Activated CD8-positive, alpha-beta T cell treated with anti-CD3 and anti-CD28 coated beads, Interleukin-2, amount 10 ng/mL, durations not matched to agents 7 days and 5 days (primary cell): ENCODE measurements around the gene TRAFD1. TPM values are rescaled to one million over a fixed set of nuclear protein-coding genes. Genes with fewer than 3 reads are reported as not detected.

Experiments used
- ATAC-seq: fragments of 150-1000 bp; cut with Tn5 transposase; one replicate; pipeline ENCODE4 v1.10.0; 2021; ENCODE audit warnings: moderate library complexity
- CTCF ChIA-PET: fragments of 350-600 bp; sonication (Branson Sonifier 250); formaldehyde crosslinking; loops from one replicate; lab custom pipeline; 2021; ENCODE audit warnings: antibody characterized with exemption; lab: Charles Lee
- POLR2A ChIA-PET: fragments of 350-600 bp; sonication (Branson Sonifier 250); formaldehyde crosslinking; loops from one replicate; lab custom pipeline; 2021; ENCODE audit warnings: antibody characterized with exemption; lab: Charles Lee
- DNase-seq: peaks from one replicate; pipeline ENCODE4 v3.0.0-alpha.2; 2020
- H3K27ac Mint-ChIP-seq: one replicate; pipeline ENCODE4 v1.8.0; 2021; ENCODE audit warnings: mild to moderate bottlenecking, mixed read lengths
- H3K27me3 Mint-ChIP-seq: one replicate; pipeline ENCODE4 v1.8.0; 2021; ENCODE audit warnings: low read depth, mixed read lengths
- H3K36me3 Mint-ChIP-seq: one replicate; pipeline ENCODE4 v1.8.0; 2021; ENCODE audit warnings: low read depth, mixed read lengths
- H3K4me1 Mint-ChIP-seq: one replicate; pipeline ENCODE4 v1.8.0; 2021; ENCODE audit warnings: low read depth, mixed read lengths
- H3K4me3 Mint-ChIP-seq: one replicate; pipeline ENCODE4 v1.8.0; 2021; ENCODE audit warnings: mild to moderate bottlenecking, mixed read lengths
- H3K9me3 Mint-ChIP-seq: one replicate; pipeline ENCODE4 v1.8.0; 2022; ENCODE audit warnings: mixed read lengths; ENCODE audit not compliant: insufficient read depth
- total RNA-seq, 2 experiments: library from RNA; stranded (reverse); gene quantifications; one replicate each; pipeline ENCODE4 v1.2.3, GENCODE V29; 2021

Gene TRAFD1
- total RNA-seq, 2 experiments from 2014 or later: 54.6 to 55.9 TPM

GRCh38 chr12:112160611-112161010 is 35.3 kb downstream of the TRAFD1 start:
- CTCF ChIA-PET: no interaction called here
- peaks cover 6% of the 10 kb centered on the region for H3K9me3 Mint-ChIP-seq
- peak overlapping the region; percentile 34 for H3K27ac Mint-ChIP-seq
- H3K36me3 Mint-ChIP-seq: peaks cover 56% of the 10 kb centered on the region
- POLR2A ChIA-PET: no interaction called here
- H3K27me3 Mint-ChIP-seq: no peaks in the 10 kb centered on the region
- ATAC-seq (no peak), DNase-seq (no peak)
- no peak overlapping the region for H3K4me3 Mint-ChIP-seq
- H3K4me1 Mint-ChIP-seq: peaks cover 27% of the 10 kb centered on the region

GRCh38 chr12:112161711-112162110 is 36.4 kb downstream of the TRAFD1 start:
- Mint-ChIP-seq H3K4me1 (peaks cover 27% of the 10 kb centered on the region), H3K27me3 (no peaks in the 10 kb centered on the region), H3K9me3 (peaks cover 6% of the 10 kb centered on the region), H3K27ac (peak overlapping the region; percentile 16), H3K36me3 (peaks cover 45% of the 10 kb centered on the region), H3K4me3 (no peak overlapping the region)
- ChIA-PET POLR2A (interaction anchor here (1.1 kb wide), 1 partner anchor 57 kb away, joined by 4 read pairs; no protein-coding TSS in a partner anchor), CTCF (no interaction called here)
- DNase-seq (no peak), ATAC-seq (no peak)

- ChIA-PET POLR2A (interaction anchor here (1.1 kb wide), 1 partner anchor 57 kb away, joined by 4 read pairs; no protein-coding TSS in a partner anchor), CTCF (no interaction called here)
- H3K4me1 Mint-ChIP-seq: peaks cover 24% of the 10 kb centered on the region
These were observed 37.0 kb downstream of the TRAFD1 start for GRCh38 chr12:112162241-112162790.

GRCh38 chr12:112163056-112163455 is 37.7 kb downstream of the TRAFD1 start:
- ChIA-PET CTCF (no interaction called here), POLR2A (interaction anchor here (0.8 kb wide), 1 partner anchor 38 kb away, joined by 3 read pairs; the partner anchor contains the start of gene TRAFD1)
- no peaks in the 10 kb centered on the region for H3K27me3 Mint-ChIP-seq
- no peak for ATAC-seq
- peak overlapping the region; percentile 61 for H3K27ac Mint-ChIP-seq
- DNase-seq: no peak
- peaks cover 17% of the 10 kb centered on the region for H3K4me1 Mint-ChIP-seq
- no peak overlapping the region for H3K4me3 Mint-ChIP-seq
- H3K9me3 Mint-ChIP-seq: no peaks in the 10 kb centered on the region
- peaks cover 31% of the 10 kb centered on the region for H3K36me3 Mint-ChIP-seq

More at GRCh38 chr12:112162241-112162790, 37.0 kb downstream of the TRAFD1 start:
- Mint-ChIP-seq H3K36me3 (peaks cover 39% of the 10 kb centered on the region), H3K9me3 (peaks cover 6% of the 10 kb centered on the region), H3K27me3 (no peaks in the 10 kb centered on the region), H3K27ac (no peak overlapping the region), H3K4me3 (no peak overlapping the region)
- DNase-seq (no peak), ATAC-seq (no peak)

GRCh38 chr12:112163471-112163991 is 38.2 kb downstream of the TRAFD1 start:
- POLR2A ChIA-PET: interaction anchor here (0.8 kb wide), 2 partner anchors 9 to 38 kb away, joined by 3 read pairs; partner anchors contain the start of gene TRAFD1
- Mint-ChIP-seq H3K27me3 (no peaks in the 10 kb centered on the region), H3K27ac (no peak overlapping the region), H3K4me3 (no peak overlapping the region), H3K9me3 (no peaks in the 10 kb centered on the region), H3K36me3 (peaks cover 27% of the 10 kb centered on the region), H3K4me1 (peaks cover 12% of the 10 kb centered on the region)
- no peak for ATAC-seq
- DNase-seq: no peak
- CTCF ChIA-PET: no interaction called here

- POLR2A ChIA-PET: interaction anchor here (0.8 kb wide), 1 partner anchor 9 kb away, joined by 3 read pairs; no protein-coding TSS in a partner anchor
- Mint-ChIP-seq H3K27ac (no peak overlapping the region), H3K4me3 (no peak overlapping the region), H3K4me1 (peaks cover 6% of the 10 kb centered on the region), H3K27me3 (no peaks in the 10 kb centered on the region), H3K36me3 (peaks cover 21% of the 10 kb centered on the region), H3K9me3 (no peaks in the 10 kb centered on the region)
- CTCF ChIA-PET: no interaction called here
- DNase-seq (no peak), ATAC-seq (no peak)
These were observed 38.8 kb downstream of the TRAFD1 start for GRCh38 chr12:112164011-112164660.

GRCh38 chr12:112165624-112166023 is 40.3 kb downstream of the TRAFD1 start:
- no peaks in the 10 kb centered on the region for H3K9me3 Mint-ChIP-seq
- DNase-seq (no peak), ATAC-seq (no peak)
- no peaks in the 10 kb centered on the region for H3K27me3 Mint-ChIP-seq
- H3K27ac Mint-ChIP-seq: no peak overlapping the region
- CTCF ChIA-PET: no interaction called here
- no peak overlapping the region for H3K4me3 Mint-ChIP-seq
- POLR2A ChIA-PET: no interaction called here
- peaks cover 6% of the 10 kb centered on the region for H3K4me1 Mint-ChIP-seq
- H3K36me3 Mint-ChIP-seq: peaks cover 8% of the 10 kb centered on the region

GRCh38 chr12:112166051-112167015 is 41.0 kb downstream of the TRAFD1 start:
- POLR2A ChIA-PET: interaction anchor here (1.2 kb wide), 1 partner anchor 35 kb away, joined by 3 read pairs; no protein-coding TSS in a partner anchor
- Mint-ChIP-seq H3K9me3 (no peaks in the 10 kb centered on the region), H3K27ac (peak overlapping the region; percentile 20), H3K36me3 (peaks cover 3% of the 10 kb centered on the region), H3K27me3 (no peaks in the 10 kb centered on the region), H3K4me1 (peaks cover 6% of the 10 kb centered on the region), H3K4me3 (no peak overlapping the region)
- CTCF ChIA-PET: no interaction called here
- DNase-seq (no peak), ATAC-seq (no peak)

- DNase-seq (no peak), ATAC-seq (no peak)
- H3K4me1 Mint-ChIP-seq: peaks cover 6% of the 10 kb centered on the region
- peaks cover under 1% of the 10 kb centered on the region for H3K36me3 Mint-ChIP-seq
- H3K27me3 Mint-ChIP-seq: no peaks in the 10 kb centered on the region
- H3K4me3 Mint-ChIP-seq: no peak overlapping the region
- ChIA-PET CTCF (no interaction called here), POLR2A (interaction anchor here (1.2 kb wide), 1 partner anchor 36 kb away, joined by 3 read pairs; no protein-coding TSS in a partner anchor)
- no peaks in the 10 kb centered on the region for H3K9me3 Mint-ChIP-seq
- peak overlapping the region; percentile 20 for H3K27ac Mint-ChIP-seq
These were observed 41.7 kb downstream of the TRAFD1 start for GRCh38 chr12:112167031-112167461.

- H3K36me3 Mint-ChIP-seq: peaks cover 7% of the 10 kb centered on the region
- no peaks in the 10 kb centered on the region for H3K27me3 Mint-ChIP-seq
- no peak overlapping the region for H3K27ac Mint-ChIP-seq
- ATAC-seq (no peak), DNase-seq (no peak)
- H3K4me3 Mint-ChIP-seq: no peak overlapping the region
- H3K4me1 Mint-ChIP-seq: peaks cover 6% of the 10 kb centered on the region
- ChIA-PET CTCF (no interaction called here), POLR2A (interaction anchor here (1.2 kb wide), 1 partner anchor 37 kb away, joined by 3 read pairs; no protein-coding TSS in a partner anchor)
- no peaks in the 10 kb centered on the region for H3K9me3 Mint-ChIP-seq
These were observed 42.6 kb downstream of the TRAFD1 start for GRCh38 chr12:112167718-112168525.
